ENCODE measurements around the gene KCNN1.
"Not testable (repeated sequence)": the region's sequence is repeated elsewhere in the genome, so short reads cannot be mapped to it uniquely, and the experiment has no call there.

Gene KCNN1

GRCh38 chr19:18001777-18002345, 35.0 kb downstream of the KCNN1 start:
- no peak for DNase-seq

- no peak for DNase-seq
Observed at GRCh38 chr19:18002347-18002850, 35.5 kb downstream of the KCNN1 start.

- DNase-seq = not testable (repeated sequence)
Observed at GRCh38 chr19:18005750-18006149, 38.8 kb downstream of the KCNN1 start.

GRCh38 chr19:18007044-18007916, 40.4 kb downstream of the KCNN1 start:
- peak; percentile 63 for DNase-seq

- DNase-seq = peak; percentile 93
Observed at GRCh38 chr19:18007917-18008673, 41.2 kb downstream of the KCNN1 start, which contains the start of gene ARRDC2. Gene ARRDC2, plus strand, starts transcription at chr19:18008170. Its CDS starts 141 bp downstream, at chr19:18008311.

- no peak for DNase-seq
Observed at GRCh38 chr19:18008814-18009213, 41.9 kb downstream of the KCNN1 start.

- DNase-seq = peak; percentile 65
Observed at GRCh38 chr19:18009412-18010066, 42.6 kb downstream of the KCNN1 start.

- DNase-seq = no peak
Observed at GRCh38 chr19:18010149-18010548, 43.2 kb downstream of the KCNN1 start.

- no peak for DNase-seq
Observed at GRCh38 chr19:18013210-18014111, 46.6 kb downstream of the KCNN1 start.

- DNase-seq = no peak
Observed at GRCh38 chr19:18014197-18014596, 47.3 kb downstream of the KCNN1 start.

GRCh38 chr19:18016209-18016910, 49.5 kb downstream of the KCNN1 start:
- DNase-seq = no peak

- DNase-seq = peak; percentile 15
Observed at GRCh38 chr19:18017275-18018083, 50.6 kb downstream of the KCNN1 start.

- DNase-seq = peak; percentile 36
Observed at GRCh38 chr19:18020212-18021085, 53.5 kb downstream of the KCNN1 start.

GRCh38 chr19:18021121-18021755, 54.3 kb downstream of the KCNN1 start:
- peak; percentile 91 for DNase-seq

- peak; percentile 77 for DNase-seq
Observed at GRCh38 chr19:18023622-18024251, 56.8 kb downstream of the KCNN1 start.

- no peak for DNase-seq
Observed at GRCh38 chr19:18027151-18027550, 60.2 kb downstream of the KCNN1 start.

GRCh38 chr19:18029617-18030338, 62.9 kb downstream of the KCNN1 start:
- no peak for DNase-seq
